Measurements from ENCODE around the gene TC2N.

GRCh38 chr14:91817566-91818325 is 49.6 kb downstream of the TC2N start:
- TF ChIP-seq CTCF (IDR thresholded peaks at IDR 0.05; ENCODE audit: low read length): no peak
- TF ChIP-seq EZH2 (IDR thresholded peaks at IDR 0.05; ENCODE audit: borderline replicate concordance, low read length): no peak
